IMR-90 (cell line): ENCODE data around the gene TMCO5A.

Source experiments
- RCOR1 ChIP-seq: IDR thresholded peaks from 2 replicates; pipeline ENCODE4 v1.6.1; 2012; ENCODE audit warnings: mild to moderate bottlenecking, low read length, improper control_type of control experiment; ENCODE audit not compliant: insufficient replicate concordance
- TF ChIP-seq, protein P1 (sequence below): conservative IDR thresholded peaks from 2 replicates; pipeline ENCODE4 v1.5.1; 2012; ENCODE audit warnings: mild to moderate bottlenecking, low read depth, low read length, improper control_type of control experiment

- TF ChIP-seq RCOR1 = no peak
- TF ChIP-seq, protein P1, sequence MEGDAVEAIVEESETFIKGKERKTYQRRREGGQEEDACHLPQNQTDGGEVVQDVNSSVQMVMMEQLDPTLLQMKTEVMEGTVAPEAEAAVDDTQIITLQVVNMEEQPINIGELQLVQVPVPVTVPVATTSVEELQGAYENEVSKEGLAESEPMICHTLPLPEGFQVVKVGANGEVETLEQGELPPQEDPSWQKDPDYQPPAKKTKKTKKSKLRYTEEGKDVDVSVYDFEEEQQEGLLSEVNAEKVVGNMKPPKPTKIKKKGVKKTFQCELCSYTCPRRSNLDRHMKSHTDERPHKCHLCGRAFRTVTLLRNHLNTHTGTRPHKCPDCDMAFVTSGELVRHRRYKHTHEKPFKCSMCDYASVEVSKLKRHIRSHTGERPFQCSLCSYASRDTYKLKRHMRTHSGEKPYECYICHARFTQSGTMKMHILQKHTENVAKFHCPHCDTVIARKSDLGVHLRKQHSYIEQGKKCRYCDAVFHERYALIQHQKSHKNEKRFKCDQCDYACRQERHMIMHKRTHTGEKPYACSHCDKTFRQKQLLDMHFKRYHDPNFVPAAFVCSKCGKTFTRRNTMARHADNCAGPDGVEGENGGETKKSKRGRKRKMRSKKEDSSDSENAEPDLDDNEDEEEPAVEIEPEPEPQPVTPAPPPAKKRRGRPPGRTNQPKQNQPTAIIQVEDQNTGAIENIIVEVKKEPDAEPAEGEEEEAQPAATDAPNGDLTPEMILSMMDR = no peak
These were observed 48.8 kb upstream of the TMCO5A start for GRCh38 chr15:37885651-37886050.
